Measurements from ENCODE around the gene FKBP15.

Gene FKBP15

DNA sequence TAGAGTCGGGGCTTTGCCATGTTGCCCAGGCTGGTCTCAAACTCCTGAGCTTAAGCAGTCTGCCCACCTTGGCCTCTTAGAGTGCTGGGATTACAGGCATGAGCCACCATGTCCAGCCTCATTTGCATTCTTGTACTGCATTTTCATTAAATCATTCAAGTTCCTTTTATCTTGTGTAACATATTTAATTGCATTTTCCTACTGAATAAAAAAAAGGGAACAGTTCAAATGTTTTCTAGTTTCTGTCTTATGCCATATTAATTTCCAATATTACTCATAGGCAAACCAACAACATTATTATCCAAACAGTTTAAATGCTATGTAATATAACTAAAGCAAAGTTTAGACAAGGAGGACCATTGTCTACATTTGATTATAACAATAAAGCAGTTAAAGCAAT is 6.4 kb upstream of the FKBP15 start (continued):
- TF ChIP-seq, protein P1, sequence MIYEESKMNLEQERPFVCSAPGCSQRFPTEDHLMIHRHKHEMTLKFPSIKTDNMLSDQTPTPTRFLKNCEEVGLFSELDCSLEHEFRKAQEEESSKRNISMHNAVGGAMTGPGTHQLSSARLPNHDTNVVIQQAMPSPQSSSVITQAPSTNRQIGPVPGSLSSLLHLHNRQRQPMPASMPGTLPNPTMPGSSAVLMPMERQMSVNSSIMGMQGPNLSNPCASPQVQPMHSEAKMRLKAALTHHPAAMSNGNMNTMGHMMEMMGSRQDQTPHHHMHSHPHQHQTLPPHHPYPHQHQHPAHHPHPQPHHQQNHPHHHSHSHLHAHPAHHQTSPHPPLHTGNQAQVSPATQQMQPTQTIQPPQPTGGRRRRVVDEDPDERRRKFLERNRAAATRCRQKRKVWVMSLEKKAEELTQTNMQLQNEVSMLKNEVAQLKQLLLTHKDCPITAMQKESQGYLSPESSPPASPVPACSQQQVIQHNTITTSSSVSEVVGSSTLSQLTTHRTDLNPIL (CRISPR knock-in tag; IDR thresholded peaks at IDR 0.05; ENCODE audit: low read depth): no peak
- TF ChIP-seq PPARA (CRISPR knock-in tag; IDR thresholded peaks at IDR 0.05; ENCODE audit: borderline replicate concordance) (no peak), SNAI2 (CRISPR knock-in tag; IDR thresholded peaks at IDR 0.05) (no peak), ZFP3 (CRISPR knock-in tag; IDR thresholded peaks at IDR 0.05) (no peak)
- TF ChIP-seq, protein P2, sequence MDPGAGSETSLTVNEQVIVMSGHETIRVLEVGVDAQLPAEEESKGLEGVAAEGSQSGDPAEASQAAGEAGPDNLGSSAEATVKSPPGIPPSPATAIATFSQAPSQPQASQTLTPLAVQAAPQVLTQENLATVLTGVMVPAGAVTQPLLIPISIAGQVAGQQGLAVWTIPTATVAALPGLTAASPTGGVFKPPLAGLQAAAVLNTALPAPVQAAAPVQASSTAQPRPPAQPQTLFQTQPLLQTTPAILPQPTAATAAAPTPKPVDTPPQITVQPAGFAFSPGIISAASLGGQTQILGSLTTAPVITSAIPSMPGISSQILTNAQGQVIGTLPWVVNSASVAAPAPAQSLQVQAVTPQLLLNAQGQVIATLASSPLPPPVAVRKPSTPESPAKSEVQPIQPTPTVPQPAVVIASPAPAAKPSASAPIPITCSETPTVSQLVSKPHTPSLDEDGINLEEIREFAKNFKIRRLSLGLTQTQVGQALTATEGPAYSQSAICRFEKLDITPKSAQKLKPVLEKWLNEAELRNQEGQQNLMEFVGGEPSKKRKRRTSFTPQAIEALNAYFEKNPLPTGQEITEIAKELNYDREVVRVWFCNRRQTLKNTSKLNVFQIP (CRISPR knock-in tag; IDR thresholded peaks at IDR 0.05; ENCODE audit: borderline replicate concordance, low read depth): no peak

DNA sequence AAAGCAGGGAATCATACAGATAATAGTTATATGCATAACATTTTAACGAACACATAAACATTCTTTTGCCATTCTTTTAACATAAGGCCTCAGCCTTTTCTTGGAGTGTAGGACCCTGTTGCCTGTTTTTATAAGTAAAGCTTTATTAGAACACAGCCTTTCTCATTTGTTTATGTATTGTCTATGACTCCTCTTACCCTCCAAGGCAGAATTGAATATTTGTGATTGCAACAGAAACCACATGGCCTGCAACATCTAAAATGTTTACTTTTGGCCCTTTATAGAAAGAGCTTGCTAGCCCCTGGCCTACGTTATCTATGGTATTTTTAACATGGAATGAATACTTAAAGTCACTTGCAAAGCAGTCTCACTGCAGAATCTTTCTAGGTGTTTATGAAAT is 2.9 kb upstream of the FKBP15 start:
- no peak for ATAC-seq
- TF ChIP-seq CSDC2 (CRISPR knock-in tag; IDR thresholded peaks at IDR 0.05): no peak
- TF ChIP-seq ZFP3 (CRISPR knock-in tag; IDR thresholded peaks at IDR 0.05): no peak
- TF ChIP-seq OSR1 (CRISPR knock-in tag; IDR thresholded peaks at IDR 0.05): no peak

DNA sequence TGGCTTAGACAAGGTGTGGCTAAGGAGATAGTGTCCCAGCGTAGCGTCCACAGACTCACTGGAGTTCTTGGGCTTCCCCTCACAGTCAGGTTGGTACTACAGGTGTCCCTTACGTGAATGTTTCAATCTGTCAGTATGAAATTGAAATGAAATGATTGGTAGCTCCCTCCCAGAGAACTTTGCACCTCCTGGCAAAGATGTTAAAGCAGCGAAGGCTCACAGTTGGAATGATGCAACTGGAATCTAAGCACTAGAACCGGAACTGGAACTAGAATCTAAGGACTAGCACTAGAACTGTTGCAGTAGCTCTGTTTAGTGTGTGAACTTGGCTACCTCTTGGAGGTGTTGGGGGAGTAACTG is 1.4 kb upstream of the FKBP15 start:
- ATAC-seq: no peak; the same call in 2 of the 3 replicates
- TF ChIP-seq, protein P3, sequence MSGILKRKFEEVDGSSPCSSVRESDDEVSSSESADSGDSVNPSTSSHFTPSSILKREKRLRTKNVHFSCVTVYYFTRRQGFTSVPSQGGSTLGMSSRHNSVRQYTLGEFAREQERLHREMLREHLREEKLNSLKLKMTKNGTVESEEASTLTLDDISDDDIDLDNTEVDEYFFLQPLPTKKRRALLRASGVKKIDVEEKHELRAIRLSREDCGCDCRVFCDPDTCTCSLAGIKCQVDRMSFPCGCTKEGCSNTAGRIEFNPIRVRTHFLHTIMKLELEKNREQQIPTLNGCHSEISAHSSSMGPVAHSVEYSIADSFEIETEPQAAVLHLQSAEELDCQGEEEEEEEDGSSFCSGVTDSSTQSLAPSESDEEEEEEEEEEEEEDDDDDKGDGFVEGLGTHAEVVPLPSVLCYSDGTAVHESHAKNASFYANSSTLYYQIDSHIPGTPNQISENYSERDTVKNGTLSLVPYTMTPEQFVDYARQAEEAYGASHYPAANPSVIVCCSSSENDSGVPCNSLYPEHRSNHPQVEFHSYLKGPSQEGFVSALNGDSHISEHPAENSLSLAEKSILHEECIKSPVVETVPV (CRISPR knock-in tag; IDR thresholded peaks at IDR 0.05): no peak
- TF ChIP-seq SNAI2 (CRISPR knock-in tag; IDR thresholded peaks at IDR 0.05) (no peak), ZFP30 (CRISPR knock-in tag; IDR thresholded peaks at IDR 0.05) (no peak), ZNF70 (CRISPR knock-in tag; IDR thresholded peaks at IDR 0.05) (no peak), OSR1 (CRISPR knock-in tag; IDR thresholded peaks at IDR 0.05) (no peak), ESRRG (CRISPR knock-in tag; IDR thresholded peaks at IDR 0.05) (no peak), CSDC2 (CRISPR knock-in tag; IDR thresholded peaks at IDR 0.05) (no peak), RARB (CRISPR knock-in tag; IDR thresholded peaks at IDR 0.05) (no peak), ZFP3 (CRISPR knock-in tag; IDR thresholded peaks at IDR 0.05) (no peak), BACH2 (CRISPR knock-in tag; IDR thresholded peaks at IDR 0.05; ENCODE audit: borderline replicate concordance) (no peak), TOX (CRISPR knock-in tag; IDR thresholded peaks at IDR 0.05; ENCODE audit: borderline replicate concordance) (no peak), ZNF565 (CRISPR knock-in tag; conservative IDR thresholded peaks at IDR 0.05; ENCODE audit: low read depth) (no peak), ZNF8 (CRISPR knock-in tag; IDR thresholded peaks at IDR 0.05) (no peak)
- TF ChIP-seq, protein P4, sequence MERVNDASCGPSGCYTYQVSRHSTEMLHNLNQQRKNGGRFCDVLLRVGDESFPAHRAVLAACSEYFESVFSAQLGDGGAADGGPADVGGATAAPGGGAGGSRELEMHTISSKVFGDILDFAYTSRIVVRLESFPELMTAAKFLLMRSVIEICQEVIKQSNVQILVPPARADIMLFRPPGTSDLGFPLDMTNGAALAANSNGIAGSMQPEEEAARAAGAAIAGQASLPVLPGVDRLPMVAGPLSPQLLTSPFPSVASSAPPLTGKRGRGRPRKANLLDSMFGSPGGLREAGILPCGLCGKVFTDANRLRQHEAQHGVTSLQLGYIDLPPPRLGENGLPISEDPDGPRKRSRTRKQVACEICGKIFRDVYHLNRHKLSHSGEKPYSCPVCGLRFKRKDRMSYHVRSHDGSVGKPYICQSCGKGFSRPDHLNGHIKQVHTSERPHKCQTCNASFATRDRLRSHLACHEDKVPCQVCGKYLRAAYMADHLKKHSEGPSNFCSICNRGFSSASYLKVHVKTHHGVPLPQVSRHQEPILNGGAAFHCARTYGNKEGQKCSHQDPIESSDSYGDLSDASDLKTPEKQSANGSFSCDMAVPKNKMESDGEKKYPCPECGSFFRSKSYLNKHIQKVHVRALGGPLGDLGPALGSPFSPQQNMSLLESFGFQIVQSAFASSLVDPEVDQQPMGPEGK (CRISPR knock-in tag; IDR thresholded peaks at IDR 0.05; ENCODE audit: borderline replicate concordance): no peak

DNA sequence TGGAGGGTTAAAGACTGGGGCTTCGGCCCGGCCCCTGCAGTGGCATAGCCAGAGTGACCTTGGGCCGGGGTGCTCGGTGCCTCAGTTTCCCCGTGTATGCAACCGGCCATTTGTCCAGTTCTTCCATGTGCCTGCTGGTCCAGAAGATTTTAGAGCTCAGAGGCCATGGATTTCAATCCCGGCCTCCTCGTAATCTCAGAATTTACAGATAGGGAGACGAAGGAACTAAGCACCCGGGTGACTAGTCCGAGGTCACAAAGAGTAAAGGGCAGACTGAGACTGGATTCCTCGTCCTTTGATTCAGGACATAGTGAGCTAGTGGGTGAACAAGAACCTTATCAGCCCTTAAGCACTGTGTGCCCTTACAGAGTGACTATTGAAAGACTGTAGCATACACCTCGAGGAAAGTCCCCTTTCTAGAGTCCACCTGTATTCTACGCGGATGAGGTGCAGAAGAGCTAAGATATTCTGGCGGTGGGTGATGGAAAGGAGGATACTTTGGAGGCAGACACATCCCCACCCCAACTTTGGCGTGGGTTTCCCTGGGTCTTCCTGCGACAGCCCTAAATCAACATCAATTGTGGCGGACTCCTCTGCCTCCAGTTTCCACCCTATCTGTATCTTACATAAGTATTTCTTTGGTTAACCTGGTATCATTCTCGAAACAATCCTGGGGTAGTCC is 864 bp upstream of the FKBP15 start:
- ATAC-seq: peak; percentile 44
- TF ChIP-seq TCF4 (CRISPR knock-in tag; IDR thresholded peaks at IDR 0.05; ENCODE audit: borderline replicate concordance): no peak

DNA sequence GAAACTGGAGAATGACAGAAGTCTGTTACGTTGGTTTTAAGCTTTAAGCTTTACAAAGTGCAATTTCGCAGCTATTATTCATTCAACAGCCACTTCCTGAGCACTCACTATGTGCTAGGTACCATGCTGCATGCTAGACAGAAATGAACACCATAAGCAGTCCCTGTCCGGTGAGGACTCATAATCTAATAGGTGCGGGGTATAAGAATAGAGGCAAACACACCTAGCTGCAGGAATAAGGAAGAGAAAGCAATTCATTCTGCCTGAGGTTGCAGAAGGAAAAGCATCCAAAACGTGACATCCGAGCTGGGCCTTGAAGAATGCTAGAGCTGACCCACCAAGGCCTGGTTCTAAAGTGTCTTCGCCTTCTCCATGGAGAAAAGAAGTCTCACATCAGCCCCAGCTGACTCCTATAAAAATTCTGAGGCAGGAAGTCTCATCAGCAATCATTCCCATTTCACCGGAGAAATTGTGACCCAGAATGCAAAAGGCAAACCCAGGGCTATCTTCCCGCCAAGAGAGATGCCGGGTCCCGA is 542 bp downstream of the FKBP15 start:
- ATAC-seq: no peak; the same call in 1 of the 3 replicates
- TF ChIP-seq ZNF70 (CRISPR knock-in tag; IDR thresholded peaks at IDR 0.05) (no peak), TCF4 (CRISPR knock-in tag; IDR thresholded peaks at IDR 0.05; ENCODE audit: borderline replicate concordance) (no peak), PPARA (CRISPR knock-in tag; IDR thresholded peaks at IDR 0.05; ENCODE audit: borderline replicate concordance) (no peak), TOX (CRISPR knock-in tag; IDR thresholded peaks at IDR 0.05; ENCODE audit: borderline replicate concordance) (no peak), OSR1 (CRISPR knock-in tag; IDR thresholded peaks at IDR 0.05) (no peak), ARNTL (CRISPR knock-in tag; IDR thresholded peaks at IDR 0.05; ENCODE audit: borderline replicate concordance, low read depth) (no peak), ZNF565 (CRISPR knock-in tag; conservative IDR thresholded peaks at IDR 0.05; ENCODE audit: low read depth) (no peak), ZFP3 (CRISPR knock-in tag; IDR thresholded peaks at IDR 0.05) (no peak), CSDC2 (CRISPR knock-in tag; IDR thresholded peaks at IDR 0.05) (no peak), GLIS3 (CRISPR knock-in tag; IDR thresholded peaks at IDR 0.05) (no peak), ZNF8 (CRISPR knock-in tag; IDR thresholded peaks at IDR 0.05) (no peak), BACH2 (CRISPR knock-in tag; IDR thresholded peaks at IDR 0.05; ENCODE audit: borderline replicate concordance) (no peak), ZFP30 (CRISPR knock-in tag; IDR thresholded peaks at IDR 0.05) (no peak)
- TF ChIP-seq, protein P1 (CRISPR knock-in tag; IDR thresholded peaks at IDR 0.05; ENCODE audit: low read depth): no peak
- TF ChIP-seq, protein P5, sequence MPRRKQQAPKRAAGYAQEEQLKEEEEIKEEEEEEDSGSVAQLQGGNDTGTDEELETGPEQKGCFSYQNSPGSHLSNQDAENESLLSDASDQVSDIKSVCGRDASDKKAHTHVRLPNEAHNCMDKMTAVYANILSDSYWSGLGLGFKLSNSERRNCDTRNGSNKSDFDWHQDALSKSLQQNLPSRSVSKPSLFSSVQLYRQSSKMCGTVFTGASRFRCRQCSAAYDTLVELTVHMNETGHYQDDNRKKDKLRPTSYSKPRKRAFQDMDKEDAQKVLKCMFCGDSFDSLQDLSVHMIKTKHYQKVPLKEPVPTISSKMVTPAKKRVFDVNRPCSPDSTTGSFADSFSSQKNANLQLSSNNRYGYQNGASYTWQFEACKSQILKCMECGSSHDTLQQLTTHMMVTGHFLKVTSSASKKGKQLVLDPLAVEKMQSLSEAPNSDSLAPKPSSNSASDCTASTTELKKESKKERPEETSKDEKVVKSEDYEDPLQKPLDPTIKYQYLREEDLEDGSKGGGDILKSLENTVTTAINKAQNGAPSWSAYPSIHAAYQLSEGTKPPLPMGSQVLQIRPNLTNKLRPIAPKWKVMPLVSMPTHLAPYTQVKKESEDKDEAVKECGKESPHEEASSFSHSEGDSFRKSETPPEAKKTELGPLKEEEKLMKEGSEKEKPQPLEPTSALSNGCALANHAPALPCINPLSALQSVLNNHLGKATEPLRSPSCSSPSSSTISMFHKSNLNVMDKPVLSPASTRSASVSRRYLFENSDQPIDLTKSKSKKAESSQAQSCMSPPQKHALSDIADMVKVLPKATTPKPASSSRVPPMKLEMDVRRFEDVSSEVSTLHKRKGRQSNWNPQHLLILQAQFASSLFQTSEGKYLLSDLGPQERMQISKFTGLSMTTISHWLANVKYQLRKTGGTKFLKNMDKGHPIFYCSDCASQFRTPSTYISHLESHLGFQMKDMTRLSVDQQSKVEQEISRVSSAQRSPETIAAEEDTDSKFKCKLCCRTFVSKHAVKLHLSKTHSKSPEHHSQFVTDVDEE (CRISPR knock-in tag; IDR thresholded peaks at IDR 0.05): no peak

Data from SK-N-SH treated with all-trans-retinoic acid at 6 μM for 48 hours (cell line).